Measurements from ENCODE around the gene AHNAK2.
A peak's percentile ranks its signal among the peaks of the same experiment; 100 is the strongest.

Gene AHNAK2

DNA sequence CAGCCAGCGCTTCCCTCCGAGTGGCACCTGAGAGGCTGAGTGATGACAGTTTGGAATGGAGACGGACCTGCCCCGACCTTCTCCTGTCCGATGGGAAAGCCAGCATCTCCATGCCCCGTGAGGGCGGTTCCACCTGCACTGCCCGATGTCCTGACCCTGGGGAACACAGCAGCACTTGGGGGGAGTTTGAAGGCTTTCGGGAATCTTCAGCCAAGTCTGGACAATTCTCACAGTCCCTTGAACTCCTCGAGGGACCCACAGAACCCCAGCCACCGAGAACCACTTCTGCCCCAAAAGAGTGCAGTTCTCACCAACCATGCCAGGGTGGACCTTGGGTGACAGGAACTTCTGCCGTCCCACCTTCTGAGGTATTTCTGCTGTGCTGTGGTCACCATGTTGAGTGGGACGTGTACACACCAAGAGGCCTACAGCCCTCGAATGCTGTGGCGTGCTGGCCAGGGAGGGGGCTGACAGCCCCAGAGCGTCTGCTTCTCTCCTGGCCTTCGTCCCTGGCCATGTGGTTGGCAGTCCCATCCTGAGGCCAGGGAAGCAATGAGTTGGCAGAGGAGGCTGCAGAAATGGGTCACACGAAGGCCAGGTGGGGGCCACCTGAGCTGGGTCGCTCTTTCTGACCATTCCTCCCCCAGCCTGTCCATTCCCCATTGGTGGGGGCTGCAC, 8.5 kb upstream of the AHNAK2 start:
- Histone ChIP-seq H3K4me1 (ENCODE audit: control insufficient read depth in 5 of 5, insufficient read depth in 5 of 5, low read length in 5 of 5) (peaks cover 4 to 16% (median 13%) of the 10 kb centered on the region in 5 donors), H3K9me3 (ENCODE audit: control insufficient read depth in 5 of 5, low read length in 5 of 5) (no peaks in the 10 kb centered on the region), H3K27ac (ENCODE audit: low read depth, low read length) (peak overlapping the region; percentile 41), H3K27me3 (ENCODE audit: control insufficient read depth in 5 of 5, insufficient read depth in 4 of 5, low read length in 5 of 5) (no peaks in the 10 kb centered on the region), H3K9ac (ENCODE audit: low read length in 5 of 5) (peak overlapping the region in 4 of 5 donors; percentile 66 to 74 (median 69)), H3K4me3 (ENCODE audit: low read depth in 1 of 5, low read length in 5 of 5) (peak overlapping the region in 4 of 5 donors; percentile 68 to 80 (median 73)), H3K36me3 (ENCODE audit: control insufficient read depth in 5 of 5, insufficient read depth in 5 of 5, low read length in 5 of 5) (peaks cover 0 to 5% (median 2%) of the 10 kb centered on the region in 5 donors)

- Histone ChIP-seq H3K27me3 (ENCODE audit: control insufficient read depth in 5 of 5, insufficient read depth in 4 of 5, low read length in 5 of 5) (no peaks in the 10 kb centered on the region), H3K9me3 (ENCODE audit: control insufficient read depth in 5 of 5, low read length in 5 of 5) (no peaks in the 10 kb centered on the region), H3K9ac (ENCODE audit: low read length in 5 of 5) (peak within 1 kb of the TSS in 4 of 5 donors; percentile 66 to 74 (median 69)), H3K36me3 (ENCODE audit: control insufficient read depth in 5 of 5, insufficient read depth in 5 of 5, low read length in 5 of 5) (peaks cover 0 to 2% (median 0%) of the 10 kb centered on the region in 5 donors), H3K4me1 (ENCODE audit: control insufficient read depth in 5 of 5, insufficient read depth in 5 of 5, low read length in 5 of 5) (peaks cover 4 to 16% (median 13%) of the 10 kb centered on the region in 5 donors), H3K4me3 (ENCODE audit: low read depth in 1 of 5, low read length in 5 of 5) (peak within 1 kb of the TSS in 4 of 5 donors; percentile 68 to 80 (median 73)), H3K27ac (ENCODE audit: low read depth, low read length) (peak within 1 kb of the TSS; percentile 41)
Observed at GRCh38 chr14:104985675-104986486, 7.7 kb upstream of the AHNAK2 start, which contains the start of gene CLBA1. Gene CLBA1, plus strand, starts transcription at chr14:104985788. Its CDS starts 644 bp downstream, at chr14:104986432.

DNA sequence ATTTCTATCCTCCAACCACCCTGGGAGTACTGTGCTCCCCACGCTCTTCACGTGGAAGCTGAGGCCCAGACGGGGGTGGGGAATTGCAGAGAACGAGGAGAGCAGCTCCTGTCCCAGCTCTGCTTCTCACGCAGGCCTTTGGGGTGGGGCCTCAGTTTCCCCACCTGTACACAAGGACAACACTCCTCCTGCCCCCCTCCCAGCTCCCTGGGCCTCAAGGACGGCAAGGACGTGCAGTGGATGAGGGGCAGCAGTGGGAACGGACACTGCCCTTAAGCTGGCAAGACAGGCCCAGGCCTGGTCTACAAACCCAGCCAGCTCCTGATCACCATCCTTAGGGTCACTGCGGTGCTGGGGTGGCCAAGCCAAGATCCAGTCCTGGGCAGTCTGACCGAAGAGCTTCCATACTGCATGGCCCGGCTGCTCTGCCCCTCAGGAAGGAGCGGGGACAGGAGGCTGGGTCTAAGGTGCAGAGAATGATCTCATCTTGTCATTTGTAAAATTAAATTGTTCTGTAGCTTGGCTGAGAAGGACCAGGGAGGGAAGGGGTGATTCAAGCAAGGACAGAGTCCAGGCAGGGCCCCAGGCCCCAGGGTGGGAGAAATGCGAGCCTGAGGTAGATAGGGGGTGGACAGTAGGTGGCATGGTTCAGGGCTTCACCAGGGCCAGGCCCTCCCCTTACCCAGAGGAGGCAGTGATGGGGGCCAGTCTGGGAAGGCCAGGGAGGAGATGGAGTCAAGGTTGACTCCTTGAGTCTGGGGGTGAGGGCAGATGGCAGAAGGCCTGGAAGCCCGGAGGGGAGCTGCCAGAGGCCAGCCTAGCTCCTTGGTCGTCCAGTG, 6.1 kb upstream of the AHNAK2 start:
- peaks cover 4 to 23% (median 13%) of the 10 kb centered on the region in 5 donors for H3K4me1 ChIP-seq (ENCODE audit: control insufficient read depth in 5 of 5, insufficient read depth in 5 of 5, low read length in 5 of 5)
- peak overlapping the region in 1 of 5 donors; percentile 77 for H3K4me3 ChIP-seq (ENCODE audit: low read depth in 1 of 5, low read length in 5 of 5)
- no peak overlapping the region for H3K27ac ChIP-seq (ENCODE audit: low read depth, low read length)
- H3K36me3 ChIP-seq (ENCODE audit: control insufficient read depth in 5 of 5, insufficient read depth in 5 of 5, low read length in 5 of 5), result no peaks in the 10 kb centered on the region
- no peak overlapping the region for H3K9ac ChIP-seq (ENCODE audit: low read length in 5 of 5)
- no peaks in the 10 kb centered on the region for H3K9me3 ChIP-seq (ENCODE audit: control insufficient read depth in 5 of 5, low read length in 5 of 5)
- H3K27me3 ChIP-seq (ENCODE audit: control insufficient read depth in 5 of 5, insufficient read depth in 4 of 5, low read length in 5 of 5), result no peaks in the 10 kb centered on the region

- H3K27ac ChIP-seq (ENCODE audit: low read depth, low read length), result no peak overlapping the region
Observed at GRCh38 chr14:104983231-104983721, 5.1 kb upstream of the AHNAK2 start.

GRCh38 chr14:104982548-104983230, 4.5 kb upstream of the AHNAK2 start:
- Histone ChIP-seq H3K27ac (ENCODE audit: low read depth, low read length) (no peak overlapping the region), H3K9ac (ENCODE audit: low read length in 5 of 5) (no peak overlapping the region), H3K4me1 (ENCODE audit: control insufficient read depth in 5 of 5, insufficient read depth in 5 of 5, low read length in 5 of 5) (peaks cover 5 to 30% (median 21%) of the 10 kb centered on the region in 5 donors), H3K9me3 (ENCODE audit: control insufficient read depth in 5 of 5, low read length in 5 of 5) (no peaks in the 10 kb centered on the region), H3K36me3 (ENCODE audit: control insufficient read depth in 5 of 5, insufficient read depth in 5 of 5, low read length in 5 of 5) (no peaks in the 10 kb centered on the region), H3K4me3 (ENCODE audit: low read depth in 1 of 5, low read length in 5 of 5) (no peak overlapping the region), H3K27me3 (ENCODE audit: control insufficient read depth in 5 of 5, insufficient read depth in 4 of 5, low read length in 5 of 5) (peaks cover 0 to 3% (median 0%) of the 10 kb centered on the region in 5 donors)

More at GRCh38 chr14:104983231-104983721, 5.1 kb upstream of the AHNAK2 start:
- no peak overlapping the region for H3K9ac ChIP-seq (ENCODE audit: low read length in 5 of 5)
- H3K4me3 ChIP-seq (ENCODE audit: low read depth in 1 of 5, low read length in 5 of 5), result no peak overlapping the region
- peaks cover 4 to 28% (median 18%) of the 10 kb centered on the region in 5 donors for H3K4me1 ChIP-seq (ENCODE audit: control insufficient read depth in 5 of 5, insufficient read depth in 5 of 5, low read length in 5 of 5)
- H3K9me3 ChIP-seq (ENCODE audit: control insufficient read depth in 5 of 5, low read length in 5 of 5), result no peaks in the 10 kb centered on the region
- H3K27me3 ChIP-seq (ENCODE audit: control insufficient read depth in 5 of 5, insufficient read depth in 4 of 5, low read length in 5 of 5), result no peaks in the 10 kb centered on the region
- no peaks in the 10 kb centered on the region for H3K36me3 ChIP-seq (ENCODE audit: control insufficient read depth in 5 of 5, insufficient read depth in 5 of 5, low read length in 5 of 5)

GRCh38 chr14:104981699-104982541, 3.7 kb upstream of the AHNAK2 start:
- H3K9me3 ChIP-seq (ENCODE audit: control insufficient read depth in 5 of 5, low read length in 5 of 5), result no peaks in the 10 kb centered on the region
- H3K36me3 ChIP-seq (ENCODE audit: control insufficient read depth in 5 of 5, insufficient read depth in 5 of 5, low read length in 5 of 5), result no peaks in the 10 kb centered on the region
- no peak overlapping the region for H3K4me3 ChIP-seq (ENCODE audit: low read depth in 1 of 5, low read length in 5 of 5)
- H3K27me3 ChIP-seq (ENCODE audit: control insufficient read depth in 5 of 5, insufficient read depth in 4 of 5, low read length in 5 of 5), result peaks cover 0 to 5% (median 0%) of the 10 kb centered on the region in 5 donors
- peaks cover 7 to 33% (median 26%) of the 10 kb centered on the region in 5 donors for H3K4me1 ChIP-seq (ENCODE audit: control insufficient read depth in 5 of 5, insufficient read depth in 5 of 5, low read length in 5 of 5)
- H3K9ac ChIP-seq (ENCODE audit: low read length in 5 of 5), result no peak overlapping the region
- H3K27ac ChIP-seq (ENCODE audit: low read depth, low read length), result no peak overlapping the region

- no peaks in the 10 kb centered on the region for H3K9me3 ChIP-seq (ENCODE audit: control insufficient read depth in 5 of 5, low read length in 5 of 5)
- H3K4me1 ChIP-seq (ENCODE audit: control insufficient read depth in 5 of 5, insufficient read depth in 5 of 5, low read length in 5 of 5), result peaks cover 7 to 32% (median 24%) of the 10 kb centered on the region in 5 donors
- no peak overlapping the region for H3K9ac ChIP-seq (ENCODE audit: low read length in 5 of 5)
- H3K4me3 ChIP-seq (ENCODE audit: low read depth in 1 of 5, low read length in 5 of 5), result no peak overlapping the region
- peaks cover 0 to 11% (median 3%) of the 10 kb centered on the region in 5 donors for H3K27me3 ChIP-seq (ENCODE audit: control insufficient read depth in 5 of 5, insufficient read depth in 4 of 5, low read length in 5 of 5)
- no peaks in the 10 kb centered on the region for H3K36me3 ChIP-seq (ENCODE audit: control insufficient read depth in 5 of 5, insufficient read depth in 5 of 5, low read length in 5 of 5)
- H3K27ac ChIP-seq (ENCODE audit: low read depth, low read length), result no peak overlapping the region
Observed at GRCh38 chr14:104980611-104981531, 2.7 kb upstream of the AHNAK2 start.
